Measurements from ENCODE around the gene VPS4A. TPM values are rescaled to one million over a fixed set of nuclear protein-coding genes. Genes with fewer than 3 reads are reported as not detected.

The VPS4A gene
- total RNA-seq, 1 donor from 2014 or later: 41.7 TPM

DNA sequence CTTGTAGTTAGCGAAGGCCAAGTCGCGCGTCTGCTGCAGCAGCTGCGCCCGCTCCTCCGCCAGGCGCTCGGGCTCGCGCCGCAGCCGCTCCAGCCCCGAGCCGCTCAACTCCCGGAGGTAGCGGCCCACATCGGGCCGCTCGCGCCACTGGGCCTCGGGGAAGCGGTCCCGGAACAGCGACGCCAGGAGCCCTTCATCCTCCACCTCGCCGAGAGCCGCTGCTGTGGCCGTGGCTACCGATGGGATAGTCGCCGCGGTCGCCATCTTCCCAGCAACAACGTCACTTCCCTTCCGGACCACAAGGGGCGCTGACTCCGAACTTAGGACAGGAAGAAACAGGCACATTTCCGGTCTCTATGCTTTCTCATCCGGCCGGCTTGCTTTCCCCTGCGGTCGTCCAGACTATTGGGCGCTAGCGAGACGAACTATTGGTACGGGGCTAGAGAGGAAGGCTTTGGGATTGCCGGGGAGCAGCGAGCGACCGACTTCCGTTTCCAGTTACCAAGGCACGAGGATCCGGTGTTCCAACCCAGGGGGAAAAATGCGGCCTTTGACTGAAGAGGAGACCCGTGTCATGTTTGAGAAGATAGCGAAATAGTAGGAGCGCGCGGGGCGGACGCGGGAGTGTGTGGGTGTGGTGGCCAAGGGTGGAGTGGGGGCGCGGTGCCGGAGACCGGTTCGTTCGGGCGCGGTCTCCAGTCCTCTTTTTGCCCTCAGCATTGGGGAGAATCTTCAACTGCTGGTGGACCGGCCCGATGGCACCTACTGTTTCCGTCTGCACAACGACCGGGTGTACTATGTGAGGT is 28.3 kb downstream of the VPS4A start, which contains the start of the genes COG8 and NIP7:
Gene COG8 (minus strand): TSS at position 276 of the 806 bp plus-strand sequence. CDS start 12 bp downstream, at position 264.
Gene NIP7 (plus strand): TSS at position 484 of the 806 bp plus-strand sequence. CDS start 58 bp downstream, at position 542.
- ATAC-seq (ENCODE audit: low read depth) (peak; percentile 91), DNase-seq (peak; percentile 87)
- ChIA-PET POLR2A (interaction anchor here (0.6 to 2.8 kb wide), 12 partner anchors 8 to 415 kb away, joined by 3 to 35 read pairs (median 4); partner anchors contain the start of genes CYB5B, NOB1, PDF and TERF2), CTCF (interaction anchor here (1.1 to 1.7 kb wide), 2 partner anchors 10 to 27 kb away, joined by 5 to 6 read pairs; partner anchors contain the start of gene PDF)
- TF ChIP-seq, protein P1, sequence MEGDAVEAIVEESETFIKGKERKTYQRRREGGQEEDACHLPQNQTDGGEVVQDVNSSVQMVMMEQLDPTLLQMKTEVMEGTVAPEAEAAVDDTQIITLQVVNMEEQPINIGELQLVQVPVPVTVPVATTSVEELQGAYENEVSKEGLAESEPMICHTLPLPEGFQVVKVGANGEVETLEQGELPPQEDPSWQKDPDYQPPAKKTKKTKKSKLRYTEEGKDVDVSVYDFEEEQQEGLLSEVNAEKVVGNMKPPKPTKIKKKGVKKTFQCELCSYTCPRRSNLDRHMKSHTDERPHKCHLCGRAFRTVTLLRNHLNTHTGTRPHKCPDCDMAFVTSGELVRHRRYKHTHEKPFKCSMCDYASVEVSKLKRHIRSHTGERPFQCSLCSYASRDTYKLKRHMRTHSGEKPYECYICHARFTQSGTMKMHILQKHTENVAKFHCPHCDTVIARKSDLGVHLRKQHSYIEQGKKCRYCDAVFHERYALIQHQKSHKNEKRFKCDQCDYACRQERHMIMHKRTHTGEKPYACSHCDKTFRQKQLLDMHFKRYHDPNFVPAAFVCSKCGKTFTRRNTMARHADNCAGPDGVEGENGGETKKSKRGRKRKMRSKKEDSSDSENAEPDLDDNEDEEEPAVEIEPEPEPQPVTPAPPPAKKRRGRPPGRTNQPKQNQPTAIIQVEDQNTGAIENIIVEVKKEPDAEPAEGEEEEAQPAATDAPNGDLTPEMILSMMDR (IDR thresholded peaks at IDR 0.05): no peak
- H3K4me1 Mint-ChIP-seq: peaks cover 39% of the 10 kb centered on the region
- H3K36me3 Mint-ChIP-seq (ENCODE audit: low read depth): peaks cover 61% of the 10 kb centered on the region
- H3K9me3 Mint-ChIP-seq: no peaks in the 10 kb centered on the region
- peak within 1 kb of the TSS; percentile 99 for H3K27ac Mint-ChIP-seq
- H3K27me3 Mint-ChIP-seq: no peaks in the 10 kb centered on the region
- H3K4me3 Mint-ChIP-seq: peak within 1 kb of the TSS; percentile 100
- intact Hi-C loops (cut with micrococcal nuclease): loop anchor here (1.0 to 2.0 kb wide), 7 partner anchors 9 to 416 kb away; partner anchors contain the start of genes CHTF8, CYB5B, PDF and TERF2

- ChIA-PET CTCF (no interaction called here), POLR2A (interaction anchor here (0.5 to 2.8 kb wide), 10 partner anchors 10 to 1850 kb away, joined by 3 to 35 read pairs (median 4); partner anchors contain the start of genes NOB1, PDF and VPS4A)
- no peak for ATAC-seq (ENCODE audit: low read depth)
- Mint-ChIP-seq H3K4me3 (peak overlapping the region; percentile 100), H3K36me3 (ENCODE audit: low read depth) (peaks cover 54% of the 10 kb centered on the region), H3K27me3 (no peaks in the 10 kb centered on the region), H3K9me3 (no peaks in the 10 kb centered on the region), H3K4me1 (peaks cover 41% of the 10 kb centered on the region), H3K27ac (peak overlapping the region; percentile 99)
- intact Hi-C loops (cut with micrococcal nuclease): no loop called here
- DNase-seq: no peak
- TF ChIP-seq, protein P1 (IDR thresholded peaks at IDR 0.05): no peak
These were observed 29.0 kb downstream of the VPS4A start for GRCh38 chr16:69340095-69340644.

GRCh38 chr16:69344171-69344570 is 33.0 kb downstream of the VPS4A start:
- intact Hi-C loops (cut with micrococcal nuclease): no loop called here
- no peak for ATAC-seq (ENCODE audit: low read depth)
- no peak overlapping the region for H3K4me3 Mint-ChIP-seq

GRCh38 chr16:69345923-69346322 is 34.8 kb downstream of the VPS4A start:
- Mint-ChIP-seq H3K27me3 (no peaks in the 10 kb centered on the region), H3K36me3 (ENCODE audit: low read depth) (peaks cover 50% of the 10 kb centered on the region), H3K4me3 (no peak overlapping the region), H3K27ac (no peak overlapping the region), H3K9me3 (no peaks in the 10 kb centered on the region), H3K4me1 (peaks cover 17% of the 10 kb centered on the region)
- ATAC-seq (ENCODE audit: low read depth) (peak; percentile 25), DNase-seq (no peak)
- intact Hi-C loops (cut with micrococcal nuclease): no loop called here
- TF ChIP-seq, protein P1 (IDR thresholded peaks at IDR 0.05): no peak
- ChIA-PET CTCF (no interaction called here), POLR2A (no interaction called here)

More at GRCh38 chr16:69344171-69344570, 33.0 kb downstream of the VPS4A start:
- ChIA-PET CTCF (interaction anchor here (1.2 kb wide), 1 partner anchor 35 kb away, joined by 3 read pairs; no protein-coding TSS in a partner anchor), POLR2A (no interaction called here)
- Mint-ChIP-seq H3K9me3 (no peaks in the 10 kb centered on the region), H3K36me3 (ENCODE audit: low read depth) (peaks cover 50% of the 10 kb centered on the region), H3K27ac (no peak overlapping the region), H3K4me1 (peaks cover 32% of the 10 kb centered on the region), H3K27me3 (no peaks in the 10 kb centered on the region)
- TF ChIP-seq, protein P1 (IDR thresholded peaks at IDR 0.05): no peak
- no peak for DNase-seq

- POLR2A ChIA-PET: no interaction called here
- no peak for ATAC-seq (ENCODE audit: low read depth)
- Mint-ChIP-seq H3K4me1 (peaks cover 10% of the 10 kb centered on the region), H3K4me3 (no peak overlapping the region), H3K36me3 (ENCODE audit: low read depth) (peaks cover 50% of the 10 kb centered on the region), H3K27me3 (no peaks in the 10 kb centered on the region), H3K9me3 (no peaks in the 10 kb centered on the region), H3K27ac (no peak overlapping the region)
- CTCF ChIA-PET: no interaction called here
- intact Hi-C loops (cut with micrococcal nuclease): no loop called here
- TF ChIP-seq, protein P1 (IDR thresholded peaks at IDR 0.05): no peak
- DNase-seq: no peak
These were observed 35.5 kb downstream of the VPS4A start for GRCh38 chr16:69346683-69347082.

Measured in activated B cell treated with CpG ODN at 0.5 μM for 24 hours (primary cell).